HG02973 (cell line): ENCODE results near the gene PEX19.

Source experiments
- ATAC-seq: cut with Tn5 transposase; IDR thresholded peaks from one replicate; pipeline ENCODE4 v1.9.1; 2021; ENCODE audit warnings: moderate library complexity; ENCODE audit not compliant: unreplicated experiment

The PEX19 gene

GRCh38 chr1:160282807-160283206, 2.1 kb downstream of the PEX19 start:
- no peak for ATAC-seq

GRCh38 chr1:160277987-160278386, 6.9 kb downstream of the PEX19 start:
- ATAC-seq, result no peak

GRCh38 chr1:160277330-160277729, 7.6 kb downstream of the PEX19 start:
- no peak for ATAC-seq

GRCh38 chr1:160271025-160271424, 13.9 kb downstream of the PEX19 start:
- no peak for ATAC-seq

GRCh38 chr1:160267284-160267991, 17.5 kb downstream of the PEX19 start:
- ATAC-seq, result no peak

GRCh38 chr1:160264795-160265307, 20.1 kb downstream of the PEX19 start:
- ATAC-seq, result no peak

- peak; percentile 71 for ATAC-seq
Observed at GRCh38 chr1:160261893-160262794, 22.8 kb downstream of the PEX19 start, which contains the start of gene DCAF8. TSS of gene DCAF8 (minus strand) at chr1:160262549. CDS start at chr1:160244008, 18,541 bp downstream.

- peak; percentile 36 for ATAC-seq
Observed at GRCh38 chr1:160261556-160261892, 23.4 kb downstream of the PEX19 start.

- no peak for ATAC-seq
Observed at GRCh38 chr1:160260406-160261382, 24.2 kb downstream of the PEX19 start.

GRCh38 chr1:160258177-160258798, 26.6 kb downstream of the PEX19 start:
- no peak for ATAC-seq

- no peak for ATAC-seq
Observed at GRCh38 chr1:160257411-160258015, 27.4 kb downstream of the PEX19 start.

GRCh38 chr1:160256396-160257046, 28.4 kb downstream of the PEX19 start:
- no peak for ATAC-seq

- ATAC-seq, result no peak
Observed at GRCh38 chr1:160255781-160256300, 29.1 kb downstream of the PEX19 start.

GRCh38 chr1:160251687-160252526, 33.0 kb downstream of the PEX19 start:
- no peak for ATAC-seq

GRCh38 chr1:160251011-160251410, 33.9 kb downstream of the PEX19 start:
- ATAC-seq, result no peak

- ATAC-seq, result no peak
Observed at GRCh38 chr1:160247053-160247452, 37.9 kb downstream of the PEX19 start.

GRCh38 chr1:160245434-160245833, 39.5 kb downstream of the PEX19 start:
- ATAC-seq, result no peak

GRCh38 chr1:160244209-160244608, 40.7 kb downstream of the PEX19 start:
- ATAC-seq, result no peak
